ENCODE results near the gene ZNF646.

The ZNF646 gene, protein sequence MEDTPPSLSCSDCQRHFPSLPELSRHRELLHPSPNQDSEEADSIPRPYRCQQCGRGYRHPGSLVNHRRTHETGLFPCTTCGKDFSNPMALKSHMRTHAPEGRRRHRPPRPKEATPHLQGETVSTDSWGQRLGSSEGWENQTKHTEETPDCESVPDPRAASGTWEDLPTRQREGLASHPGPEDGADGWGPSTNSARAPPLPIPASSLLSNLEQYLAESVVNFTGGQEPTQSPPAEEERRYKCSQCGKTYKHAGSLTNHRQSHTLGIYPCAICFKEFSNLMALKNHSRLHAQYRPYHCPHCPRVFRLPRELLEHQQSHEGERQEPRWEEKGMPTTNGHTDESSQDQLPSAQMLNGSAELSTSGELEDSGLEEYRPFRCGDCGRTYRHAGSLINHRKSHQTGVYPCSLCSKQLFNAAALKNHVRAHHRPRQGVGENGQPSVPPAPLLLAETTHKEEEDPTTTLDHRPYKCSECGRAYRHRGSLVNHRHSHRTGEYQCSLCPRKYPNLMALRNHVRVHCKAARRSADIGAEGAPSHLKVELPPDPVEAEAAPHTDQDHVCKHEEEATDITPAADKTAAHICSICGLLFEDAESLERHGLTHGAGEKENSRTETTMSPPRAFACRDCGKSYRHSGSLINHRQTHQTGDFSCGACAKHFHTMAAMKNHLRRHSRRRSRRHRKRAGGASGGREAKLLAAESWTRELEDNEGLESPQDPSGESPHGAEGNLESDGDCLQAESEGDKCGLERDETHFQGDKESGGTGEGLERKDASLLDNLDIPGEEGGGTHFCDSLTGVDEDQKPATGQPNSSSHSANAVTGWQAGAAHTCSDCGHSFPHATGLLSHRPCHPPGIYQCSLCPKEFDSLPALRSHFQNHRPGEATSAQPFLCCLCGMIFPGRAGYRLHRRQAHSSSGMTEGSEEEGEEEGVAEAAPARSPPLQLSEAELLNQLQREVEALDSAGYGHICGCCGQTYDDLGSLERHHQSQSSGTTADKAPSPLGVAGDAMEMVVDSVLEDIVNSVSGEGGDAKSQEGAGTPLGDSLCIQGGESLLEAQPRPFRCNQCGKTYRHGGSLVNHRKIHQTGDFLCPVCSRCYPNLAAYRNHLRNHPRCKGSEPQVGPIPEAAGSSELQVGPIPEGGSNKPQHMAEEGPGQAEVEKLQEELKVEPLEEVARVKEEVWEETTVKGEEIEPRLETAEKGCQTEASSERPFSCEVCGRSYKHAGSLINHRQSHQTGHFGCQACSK (N-terminal part only)

DNA sequence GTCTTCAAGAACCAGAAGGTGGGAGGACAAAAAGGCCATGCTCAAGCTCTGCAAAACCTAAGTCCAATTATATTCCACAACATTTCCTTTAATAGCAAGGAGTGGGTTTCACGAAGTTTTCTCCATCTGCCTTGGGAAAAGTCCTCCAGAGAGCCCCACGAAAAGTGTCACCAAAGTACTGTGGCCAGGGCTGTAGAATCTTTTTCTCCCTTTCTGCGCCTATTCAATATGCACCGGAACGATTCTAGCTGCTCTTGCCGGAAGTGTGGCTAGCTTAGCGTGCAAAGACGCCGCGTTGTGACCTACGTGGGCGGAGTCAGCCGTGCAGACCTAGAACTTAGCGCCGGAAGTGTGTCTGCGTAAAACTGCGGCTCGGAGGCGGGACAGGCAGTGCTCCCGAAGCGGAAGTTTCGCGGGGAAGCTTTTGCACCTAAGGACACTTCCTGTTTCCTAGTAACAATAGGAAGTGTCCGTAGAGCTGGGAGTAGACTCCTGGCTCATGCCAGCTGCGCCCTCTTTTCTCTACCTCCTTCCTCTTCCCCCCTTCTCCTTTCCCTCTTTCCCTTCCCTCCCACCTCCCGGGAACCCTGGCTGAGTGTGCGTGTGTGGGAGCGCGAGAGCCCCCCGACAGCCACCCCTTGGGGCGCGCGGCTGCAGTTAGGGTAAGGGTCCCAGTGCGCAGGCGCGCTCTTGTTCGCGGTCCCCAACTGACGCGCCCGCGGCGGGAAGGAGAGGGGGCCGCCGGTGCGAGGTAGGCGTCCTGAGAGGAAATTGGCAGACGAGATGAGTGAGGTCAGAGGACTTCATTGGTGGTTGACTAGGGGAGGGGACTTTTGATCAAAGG is at the start of gene ZNF646, which contains the start of gene ZNF668:
Gene ZNF646, plus strand, starts transcription at position 453 of the 844 bp plus-strand sequence. CDS start 1,903 bp downstream, outside the sequence.
Gene ZNF668, minus strand, starts transcription at position 271 of the 844 bp plus-strand sequence. CDS start 9,781 bp downstream, outside the sequence.
- DNase-seq (ENCODE audit: low read depth) = peak; percentile 98

DNA sequence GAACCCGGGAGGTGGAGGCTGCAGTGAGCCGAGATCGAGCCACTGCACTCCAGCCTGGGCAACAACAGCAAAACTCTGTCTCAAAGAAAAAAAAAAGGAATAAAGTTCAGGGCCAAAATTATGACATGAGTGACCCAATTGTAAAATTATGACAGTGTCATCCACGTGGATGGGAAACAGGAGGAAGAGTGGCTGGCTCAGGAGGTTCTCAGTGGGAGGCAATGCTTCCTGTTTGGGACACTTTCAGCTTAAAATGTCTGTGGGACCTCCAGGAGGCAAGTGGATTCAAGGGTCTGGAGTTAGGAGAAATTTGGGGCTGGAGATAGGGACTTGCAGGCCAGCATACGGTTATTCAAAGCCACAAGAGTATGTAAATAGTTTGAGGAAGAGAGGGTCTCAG is 48.9 kb upstream of the ZNF646 start:
- DNase-seq (ENCODE audit: low read depth) = no peak

DNA sequence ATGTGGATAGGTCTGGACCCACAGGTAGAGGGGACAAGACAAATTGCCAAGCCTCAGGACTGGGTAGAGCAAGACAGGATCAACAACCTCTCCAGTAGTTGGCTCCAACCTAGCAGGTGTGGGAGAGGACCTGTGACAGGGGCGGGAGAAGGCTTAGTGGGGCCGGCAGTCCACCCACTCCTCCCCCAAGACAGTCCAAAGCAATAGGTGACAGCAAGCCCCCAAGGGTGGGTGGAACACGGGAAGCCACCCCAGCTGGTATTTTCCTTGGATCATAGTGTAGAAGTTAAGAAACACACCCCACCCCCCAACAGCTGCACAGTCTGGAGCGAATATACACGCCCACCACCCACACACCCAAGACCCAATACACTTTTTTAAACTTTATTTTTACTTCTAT is 45.0 kb upstream of the ZNF646 start:
- no peak for DNase-seq (ENCODE audit: low read depth)

DNA sequence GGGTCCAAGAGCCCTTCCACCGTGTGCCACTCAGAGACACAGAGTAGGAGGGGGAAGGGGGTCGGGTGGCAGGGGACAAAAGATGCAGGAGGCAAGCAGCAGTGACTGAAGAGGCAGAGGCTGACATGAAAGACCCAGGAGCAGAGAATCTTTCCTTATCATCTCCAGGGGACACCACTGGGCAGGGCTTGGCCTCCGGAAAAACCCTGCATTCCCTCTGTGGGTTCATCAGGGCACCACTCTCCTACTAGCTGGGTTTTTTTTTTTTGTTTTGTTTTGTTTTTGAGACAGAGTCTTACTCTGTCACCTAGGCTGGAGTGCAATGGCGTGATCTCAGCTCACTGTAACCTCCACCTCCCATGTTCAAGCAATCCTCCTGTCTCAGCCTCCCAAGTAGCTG is 42.9 kb upstream of the ZNF646 start:
- no peak for DNase-seq (ENCODE audit: low read depth)

DNA sequence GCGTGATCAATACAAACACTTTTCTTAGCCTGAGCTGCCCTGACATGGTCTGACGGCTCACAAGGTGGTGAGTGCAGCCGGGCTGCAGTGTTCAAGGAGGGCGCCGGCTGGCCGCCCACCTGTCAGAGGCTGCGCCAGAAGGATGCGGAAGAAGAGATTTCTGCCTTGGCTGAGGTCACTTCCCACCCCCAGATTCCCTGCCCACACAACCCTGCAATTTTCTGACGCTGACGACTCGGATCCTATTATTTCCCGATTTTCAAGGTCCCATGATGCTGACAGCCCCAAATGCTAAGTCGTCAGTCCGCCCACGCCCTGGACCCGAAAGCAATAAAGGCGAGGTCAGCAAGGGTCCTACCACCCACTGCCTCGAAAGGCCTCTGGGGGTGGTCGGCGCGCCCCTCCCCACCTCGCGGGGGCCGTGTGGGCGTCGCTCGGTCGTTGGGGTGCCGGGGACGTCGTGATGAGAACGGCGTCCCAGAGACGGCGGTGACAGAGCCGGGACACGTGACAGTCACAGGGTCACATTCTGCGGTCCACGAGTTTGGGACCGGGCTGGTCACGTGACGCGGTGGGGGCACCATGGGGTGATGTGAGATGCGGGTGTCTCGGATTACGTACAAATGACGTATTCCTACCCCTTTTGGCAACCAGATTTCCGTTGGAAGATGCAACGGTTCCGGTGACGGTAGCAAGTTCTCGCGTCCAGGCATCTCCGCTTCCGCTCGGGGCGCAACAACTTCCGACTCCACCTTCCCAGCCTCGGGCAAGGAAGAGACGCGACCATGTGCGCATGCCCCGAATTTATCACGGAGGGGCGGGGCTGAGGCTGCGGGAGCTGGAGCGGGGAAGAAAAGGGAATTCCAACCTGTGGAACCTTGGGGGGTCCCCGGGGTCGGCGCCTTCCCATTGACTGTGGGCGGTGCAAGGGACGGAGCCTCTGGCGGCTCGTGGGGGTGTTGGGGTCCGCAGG is 41.2 kb upstream of the ZNF646 start, which contains the start of gene STX4:
Gene STX4, plus strand, starts transcription at position 823 of the 973 bp plus-strand sequence. CDS start 248 bp downstream, outside the sequence.
- DNase-seq (ENCODE audit: low read depth) = peak; percentile 95

DNA sequence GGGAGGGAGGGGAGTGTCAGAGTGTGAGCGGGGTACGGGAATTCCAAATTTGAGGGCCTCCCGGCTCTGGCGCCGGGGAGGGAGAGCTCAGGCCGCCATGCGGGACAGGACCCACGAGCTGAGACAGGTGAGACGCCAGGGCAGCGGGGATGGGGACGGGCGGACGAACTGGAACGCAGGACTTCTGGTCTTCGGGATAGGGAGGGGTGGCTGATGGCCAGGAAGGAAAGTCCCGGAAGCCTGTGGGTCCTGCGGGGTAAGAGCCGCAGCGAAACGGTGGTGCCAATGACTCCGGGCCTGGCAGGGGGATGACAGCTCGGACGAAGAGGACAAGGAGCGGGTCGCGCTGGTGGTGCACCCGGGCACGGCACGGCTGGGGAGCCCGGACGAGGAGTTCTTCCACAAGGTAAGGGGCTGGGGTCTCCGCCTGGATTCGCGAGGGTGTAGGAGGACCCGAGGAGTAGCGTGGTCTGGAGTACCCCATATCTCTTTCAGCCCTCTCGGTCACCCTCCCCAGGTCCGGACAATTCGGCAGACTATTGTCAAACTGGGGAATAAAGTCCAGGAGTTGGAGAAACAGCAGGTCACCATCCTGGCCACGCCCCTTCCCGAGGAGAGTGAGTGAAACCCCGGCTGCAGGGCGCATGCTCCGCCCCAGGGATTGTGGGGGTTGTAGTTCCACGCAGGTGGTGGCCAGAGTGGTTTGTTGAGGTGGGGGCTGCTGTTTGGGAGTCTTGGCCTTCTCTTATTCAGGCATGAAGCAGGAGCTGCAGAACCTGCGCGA is 40.3 kb upstream of the ZNF646 start:
- DNase-seq (ENCODE audit: low read depth) = peak; percentile 80

DNA sequence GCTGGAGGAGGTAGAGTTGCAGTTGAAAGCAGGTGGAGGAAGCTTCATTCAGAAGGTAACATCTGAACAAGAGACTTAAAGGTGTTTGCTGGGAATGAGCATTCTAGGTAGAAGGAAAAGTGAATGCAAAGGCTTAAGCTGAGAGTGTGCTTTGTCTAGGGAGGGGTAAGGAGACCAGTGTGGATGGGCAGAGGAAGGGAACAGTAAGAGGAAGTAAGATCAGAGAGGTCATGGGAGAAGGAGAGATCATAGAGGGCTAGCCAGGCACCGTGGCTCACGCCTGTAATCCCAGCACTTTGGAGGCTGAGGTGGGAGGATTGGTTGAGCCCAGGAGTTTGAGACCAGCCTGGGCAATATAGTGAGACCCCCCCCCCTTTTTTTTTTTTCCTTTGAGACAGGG is 37.5 kb upstream of the ZNF646 start:
- DNase-seq (ENCODE audit: low read depth) = no peak

DNA sequence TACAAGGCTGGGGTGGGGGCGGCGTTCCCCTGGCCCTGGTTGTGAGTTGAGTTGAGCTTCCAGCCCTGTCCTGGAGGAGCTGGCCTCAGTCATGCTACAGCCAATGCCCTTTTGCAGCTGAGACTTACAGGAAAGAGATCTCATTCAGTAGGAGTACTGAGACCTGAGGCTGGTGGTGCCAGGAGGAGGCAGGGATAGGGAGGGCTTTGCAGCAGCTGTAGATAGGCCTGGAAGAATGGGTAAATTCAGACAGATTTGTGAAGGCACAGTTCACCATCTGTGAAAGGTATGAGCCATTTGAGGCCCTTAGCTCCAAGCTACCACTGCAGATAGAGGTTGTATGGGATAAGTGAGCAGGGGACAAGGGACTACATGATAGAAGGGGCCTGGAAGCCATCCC is 35.2 kb upstream of the ZNF646 start:
- no peak for DNase-seq (ENCODE audit: low read depth)

DNA sequence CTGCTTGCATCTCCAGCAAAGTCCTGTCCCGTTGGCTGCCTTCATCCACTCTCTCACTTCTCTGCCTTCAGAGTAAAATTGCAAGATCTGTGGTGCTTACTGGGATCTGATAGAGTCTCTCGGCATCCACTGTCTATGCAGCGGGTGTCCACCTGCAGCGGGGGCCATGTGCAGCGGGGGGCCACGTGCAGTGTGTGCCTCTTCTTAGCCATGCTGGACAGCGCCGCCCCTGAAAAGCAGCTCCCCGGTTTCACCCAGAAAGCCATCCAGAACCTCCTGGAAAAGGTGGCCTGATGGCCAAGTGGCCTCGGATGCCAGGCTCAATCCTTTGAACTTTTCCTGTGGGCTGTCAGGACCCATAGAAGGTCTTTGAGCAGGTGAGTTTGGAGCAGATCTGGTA is 31.4 kb upstream of the ZNF646 start:
- no peak for DNase-seq (ENCODE audit: low read depth)

DNA sequence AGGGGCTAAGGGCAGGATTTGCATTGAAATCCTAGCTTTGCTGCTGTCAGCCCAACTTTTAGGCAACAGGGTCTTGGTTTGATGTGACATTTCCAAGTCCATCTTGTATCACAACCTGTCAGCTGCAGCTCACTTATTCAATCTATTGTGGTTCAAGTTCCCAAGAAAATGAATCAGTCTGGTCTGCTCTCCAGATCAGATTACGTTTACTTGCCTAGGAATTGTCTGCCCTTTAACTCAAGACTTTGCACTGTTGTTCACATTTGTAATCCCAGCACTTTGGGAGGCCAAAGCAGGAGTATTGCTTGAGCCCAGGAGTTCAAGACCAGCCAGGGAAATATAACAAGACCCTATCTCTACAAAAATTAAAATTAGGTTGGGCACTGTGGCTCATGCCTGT is 30.9 kb upstream of the ZNF646 start:
- DNase-seq (ENCODE audit: low read depth) = no peak

DNA sequence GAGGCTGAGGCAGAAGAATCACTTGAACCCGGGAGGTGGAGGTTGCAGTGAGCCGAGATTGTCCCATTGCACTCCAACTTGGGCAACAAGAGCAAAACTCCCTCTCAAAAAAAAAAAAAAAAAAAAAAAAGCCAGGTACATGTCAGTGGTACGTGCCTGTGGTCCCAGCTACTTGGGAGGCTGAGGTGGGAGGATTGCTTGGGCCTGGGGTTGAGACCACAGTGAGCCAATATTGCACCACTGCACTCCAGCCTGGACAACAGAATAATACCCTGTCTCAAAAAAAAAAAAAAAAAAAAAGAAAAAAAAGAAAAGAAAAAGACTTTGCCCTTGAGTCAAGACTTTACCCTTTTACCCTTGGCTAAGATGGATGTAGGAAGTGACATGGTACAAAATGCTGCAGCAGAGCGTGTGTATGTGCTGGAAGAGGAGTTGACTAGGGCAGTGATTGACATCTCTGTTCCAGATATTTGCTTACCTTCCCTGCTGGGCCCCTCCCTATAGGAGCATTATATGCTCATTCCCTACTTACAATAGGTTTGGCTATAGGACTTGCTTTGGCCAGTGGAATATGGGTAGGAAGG is 30.2 kb upstream of the ZNF646 start:
- no peak for DNase-seq (ENCODE audit: low read depth)

DNA sequence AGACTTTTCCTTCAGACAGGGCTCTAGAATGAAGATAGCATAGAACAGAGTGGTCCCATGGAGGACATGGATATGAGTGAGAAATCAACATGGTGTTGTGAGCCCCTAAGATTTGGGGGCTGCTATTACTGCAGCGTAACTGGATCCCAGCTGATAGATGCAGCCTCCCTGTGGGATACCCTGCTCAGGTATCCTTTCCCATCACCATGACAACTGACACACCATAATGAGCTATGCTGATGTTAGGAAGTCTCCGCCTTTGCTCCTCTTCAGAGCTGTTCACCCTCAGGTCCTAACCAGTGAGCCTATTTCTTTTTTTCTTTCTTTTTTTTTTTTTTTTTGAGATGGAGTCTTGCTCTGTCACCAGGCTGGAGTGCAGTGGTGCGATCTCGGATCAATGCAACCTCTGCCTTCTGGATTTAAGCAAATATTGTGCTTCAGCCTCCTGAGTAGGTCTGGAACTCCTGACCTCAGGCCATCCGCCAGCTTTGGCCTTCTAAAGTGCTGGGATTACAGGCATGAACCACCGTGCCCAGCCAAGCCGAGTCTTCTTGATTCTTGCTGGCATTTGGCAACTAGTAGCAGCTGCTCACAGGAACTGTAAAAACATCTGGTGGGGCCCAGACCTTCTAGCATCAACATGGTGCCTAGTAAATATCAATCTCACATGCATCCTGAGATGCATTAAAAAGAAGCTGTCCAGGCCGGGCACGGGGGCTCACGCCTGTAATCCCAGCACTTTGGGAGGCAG is 23.8 kb upstream of the ZNF646 start:
- no peak for DNase-seq (ENCODE audit: low read depth)

DNA sequence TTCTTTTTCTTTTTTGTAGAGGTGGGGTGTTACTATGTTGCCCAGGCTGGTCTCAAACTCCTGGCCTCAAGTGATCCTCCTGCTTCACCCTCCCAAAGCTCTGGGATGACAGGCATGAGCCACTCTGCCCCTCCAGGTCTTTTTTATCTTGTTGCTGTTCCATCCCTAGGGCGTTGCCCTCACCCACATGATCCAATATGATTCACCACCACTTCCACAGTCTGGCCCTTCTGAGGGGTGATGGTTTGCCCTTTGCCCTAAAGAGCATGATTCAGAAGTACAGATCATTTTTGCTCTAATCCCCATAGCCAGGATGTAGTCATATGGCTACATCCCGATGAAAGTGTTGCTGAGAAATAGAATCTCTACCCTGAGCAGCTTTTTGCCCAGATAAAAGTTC is 22.1 kb upstream of the ZNF646 start:
- no peak for DNase-seq (ENCODE audit: low read depth)

DNA sequence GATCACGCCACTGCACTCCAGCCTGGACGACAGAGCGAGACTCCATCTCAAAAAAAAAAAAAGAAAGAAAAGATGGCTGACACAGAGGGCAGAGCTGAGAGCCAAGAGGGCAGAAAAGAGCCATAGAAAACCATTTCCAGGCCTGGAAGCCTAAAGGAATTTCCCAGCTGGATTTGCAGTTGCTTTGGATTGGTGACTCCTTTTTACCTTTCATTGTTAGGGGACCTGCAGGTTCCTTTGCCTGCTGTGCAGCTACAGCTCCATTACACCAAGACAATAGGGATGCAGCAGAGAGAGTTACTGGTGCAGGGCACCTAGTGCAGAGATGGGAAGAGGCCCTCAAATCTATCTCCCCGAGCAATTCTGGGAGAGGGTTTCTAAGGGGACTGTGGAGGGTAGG is 18.6 kb upstream of the ZNF646 start:
- no peak for DNase-seq (ENCODE audit: low read depth)

DNA sequence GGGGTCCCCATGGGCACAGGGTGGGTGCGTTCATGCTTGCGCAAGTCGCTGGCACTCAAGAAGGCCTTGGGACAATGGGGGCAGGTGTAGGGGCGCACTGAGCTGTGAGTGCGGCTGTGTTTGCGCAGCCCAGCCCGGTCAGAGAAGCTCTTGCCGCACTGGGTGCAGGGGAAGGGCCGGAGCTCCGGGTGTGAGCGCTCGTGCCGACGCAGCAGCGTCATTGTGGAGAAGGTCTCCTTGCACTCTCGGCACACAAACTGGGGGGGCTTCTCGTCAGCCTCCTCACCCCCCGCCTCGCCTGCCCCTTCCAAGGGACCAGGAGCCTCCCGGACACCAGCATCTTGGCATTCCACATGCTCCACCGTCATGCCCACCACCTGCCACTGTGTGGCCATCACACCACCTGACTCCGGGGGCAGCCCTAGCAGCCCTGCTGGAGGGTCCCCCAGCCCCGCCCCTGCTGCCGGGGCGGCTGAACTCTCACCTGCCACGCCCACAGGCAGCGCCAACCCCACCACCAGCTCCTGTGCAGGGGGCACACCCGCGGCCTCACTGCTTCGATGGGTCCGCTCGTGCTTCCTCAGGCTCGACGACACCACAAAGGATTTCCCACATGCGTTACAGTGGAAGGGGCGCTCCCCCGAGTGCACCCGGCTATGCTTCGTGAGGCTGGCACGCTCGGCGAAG is 13.0 kb upstream of the ZNF646 start:
- no peak for DNase-seq (ENCODE audit: low read depth)

DNA sequence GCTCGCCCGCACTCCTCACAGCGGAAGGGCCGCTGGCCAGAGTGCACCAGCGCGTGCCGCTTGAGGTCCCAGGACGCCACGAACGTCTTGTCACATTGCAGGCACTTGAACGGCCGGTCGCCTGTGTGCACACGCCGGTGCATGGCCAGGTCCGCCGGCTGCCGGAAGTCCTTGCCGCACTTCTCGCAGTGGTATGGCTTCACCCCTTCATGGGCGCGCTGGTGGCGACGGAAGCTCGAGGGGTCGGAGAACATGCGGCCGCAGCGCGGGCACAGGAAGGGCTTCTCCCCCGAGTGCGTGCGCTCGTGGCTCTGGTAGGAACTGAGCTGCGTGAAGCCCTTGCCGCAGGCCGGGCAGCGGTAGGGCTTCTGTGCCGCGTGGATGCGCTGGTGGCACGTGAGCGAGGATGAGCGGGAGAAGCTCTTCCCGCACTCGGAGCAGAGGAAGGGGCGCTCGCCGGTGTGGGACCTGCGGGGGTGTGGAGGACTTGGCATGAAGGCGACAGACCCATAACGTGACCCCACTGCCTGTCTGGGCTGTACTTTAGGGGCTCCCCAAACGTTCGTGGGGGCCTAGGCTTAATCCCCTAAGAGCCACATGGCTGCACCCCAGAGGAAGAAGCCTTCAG is 12.3 kb upstream of the ZNF646 start:
- DNase-seq (ENCODE audit: low read depth) = no peak

DNA sequence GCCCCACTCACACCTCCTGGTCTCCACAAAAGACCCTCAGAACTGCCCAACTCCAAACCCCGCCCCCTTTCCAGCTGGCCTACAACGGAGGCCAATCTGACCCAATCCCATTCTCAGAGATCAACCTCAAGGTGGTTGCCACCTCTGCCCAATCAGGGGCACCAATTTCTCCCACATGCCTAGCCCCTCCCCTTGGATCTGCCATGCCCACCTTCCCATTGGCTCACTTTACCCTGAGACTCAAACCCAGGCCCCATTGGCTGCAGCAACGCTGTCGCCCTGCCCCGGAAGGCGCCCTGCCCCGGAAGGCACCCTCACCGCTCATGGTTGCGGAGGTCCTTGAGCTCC is 10.8 kb upstream of the ZNF646 start:
- no peak for DNase-seq (ENCODE audit: low read depth)
